ENCODE results near the gene BABAM1.
"Not testable (repeated sequence)": the region's sequence is repeated elsewhere in the genome, so short reads cannot be mapped to it uniquely, and the experiment has no call there.

BABAM1 gene

GRCh38 chr19:17292301-17293074 lies 25.2 kb downstream of the BABAM1 start:
- no peaks in the 10 kb centered on the region for H3K79me1 ChIP-seq (ENCODE audit: low read length)
- no peak overlapping the region for H2BK120ac ChIP-seq (ENCODE audit: low read depth, low read length)
- no peaks in the 10 kb centered on the region for H3K27me3 ChIP-seq (ENCODE audit: insufficient read depth, low read length, poor library complexity)
- peak overlapping the region; percentile 94 for H3K56ac ChIP-seq (ENCODE audit: low read length)
- no peak overlapping the region for H2BK5ac ChIP-seq (ENCODE audit: low read length)
- H3K4me1 ChIP-seq (ENCODE audit: control insufficient read depth, low read depth, low read length): no peaks in the 10 kb centered on the region
- no CpG with 5 or more reads among the region's 46 CpGs for WGBS (ENCODE audit: extremely low coverage, insufficient coverage, low lambda C conversion rate)
- H3K23ac ChIP-seq (ENCODE audit: low read length): peak overlapping the region; percentile 37
- H4K8ac ChIP-seq (ENCODE audit: low read depth, low read length): no peak overlapping the region
- peak overlapping the region; percentile 19 for H3K18ac ChIP-seq (ENCODE audit: low read length)
- H3K27ac ChIP-seq (ENCODE audit: low read depth, low read length): peak overlapping the region; percentile 45
- peak overlapping the region; percentile 79 for H3K4me2 ChIP-seq (ENCODE audit: low read length)
- peak overlapping the region; percentile 50 for H3K4me3 ChIP-seq (ENCODE audit: low read length)
- no peak overlapping the region for H2BK15ac ChIP-seq (replicated peaks; ENCODE audit: low read depth)
- no peak overlapping the region for H2AK5ac ChIP-seq (ENCODE audit: low read length)
- no peak overlapping the region for H4K5ac ChIP-seq (ENCODE audit: low read length)
- H3K79me2 ChIP-seq (ENCODE audit: control insufficient read depth, insufficient read depth, low read length): peaks cover 1% of the 10 kb centered on the region
- peak; percentile 98 for DNase-seq
- no peaks in the 10 kb centered on the region for H3K36me3 ChIP-seq (ENCODE audit: control insufficient read depth, insufficient read depth, low read length)
- H3K4ac ChIP-seq (ENCODE audit: low read depth, low read length): no peak overlapping the region
- H3K9ac ChIP-seq (ENCODE audit: low read length): peak overlapping the region; percentile 82

- Histone ChIP-seq H3K4me3 (ENCODE audit: low read length) (no peak overlapping the region), H4K5ac (ENCODE audit: low read length) (no peak overlapping the region), H3K27ac (ENCODE audit: low read depth, low read length) (no peak overlapping the region), H3K9ac (ENCODE audit: low read length) (no peak overlapping the region), H2BK5ac (ENCODE audit: low read length) (no peak overlapping the region), H3K56ac (ENCODE audit: low read length) (no peak overlapping the region), H3K4ac (ENCODE audit: low read depth, low read length) (no peak overlapping the region), H3K79me2 (ENCODE audit: control insufficient read depth, insufficient read depth, low read length) (peaks cover 1% of the 10 kb centered on the region), H3K23ac (ENCODE audit: low read length) (no peak overlapping the region), H3K4me1 (ENCODE audit: control insufficient read depth, low read depth, low read length) (no peaks in the 10 kb centered on the region), H3K27me3 (ENCODE audit: insufficient read depth, low read length, poor library complexity) (no peaks in the 10 kb centered on the region), H2BK15ac (replicated peaks; ENCODE audit: low read depth) (no peak overlapping the region), H3K4me2 (ENCODE audit: low read length) (no peak overlapping the region), H3K36me3 (ENCODE audit: control insufficient read depth, insufficient read depth, low read length) (peaks cover 2% of the 10 kb centered on the region), H2BK120ac (ENCODE audit: low read depth, low read length) (no peak overlapping the region), H4K8ac (ENCODE audit: low read depth, low read length) (no peak overlapping the region), H2AK5ac (ENCODE audit: low read length) (no peak overlapping the region), H3K18ac (ENCODE audit: low read length) (no peak overlapping the region), H3K79me1 (ENCODE audit: low read length) (no peaks in the 10 kb centered on the region)
- no CpG with 5 or more reads among the region's 14 CpGs for WGBS (ENCODE audit: extremely low coverage, insufficient coverage, low lambda C conversion rate)
- DNase-seq: no peak
Observed at GRCh38 chr19:17293605-17294004, 26.4 kb downstream of the BABAM1 start.

- no peak overlapping the region for H3K27ac ChIP-seq (ENCODE audit: low read depth, low read length)
- H2BK5ac ChIP-seq (ENCODE audit: low read length): no peak overlapping the region
- H3K56ac ChIP-seq (ENCODE audit: low read length): no peak overlapping the region
- H2BK120ac ChIP-seq (ENCODE audit: low read depth, low read length): no peak overlapping the region
- no peaks in the 10 kb centered on the region for H3K27me3 ChIP-seq (ENCODE audit: insufficient read depth, low read length, poor library complexity)
- no peak overlapping the region for H4K8ac ChIP-seq (ENCODE audit: low read depth, low read length)
- no peaks in the 10 kb centered on the region for H3K4me1 ChIP-seq (ENCODE audit: control insufficient read depth, low read depth, low read length)
- no peak overlapping the region for H3K4me3 ChIP-seq (ENCODE audit: low read length)
- H3K23ac ChIP-seq (ENCODE audit: low read length): no peak overlapping the region
- DNase-seq: peak; percentile 77
- H3K18ac ChIP-seq (ENCODE audit: low read length): no peak overlapping the region
- H4K5ac ChIP-seq (ENCODE audit: low read length): no peak overlapping the region
- WGBS (ENCODE audit: extremely low coverage, insufficient coverage, low lambda C conversion rate): no CpG with 5 or more reads among the region's 48 CpGs
- no peak overlapping the region for H2AK5ac ChIP-seq (ENCODE audit: low read length)
- no peak overlapping the region for H2BK15ac ChIP-seq (replicated peaks; ENCODE audit: low read depth)
- H3K79me2 ChIP-seq (ENCODE audit: control insufficient read depth, insufficient read depth, low read length): peaks cover 1% of the 10 kb centered on the region
- H3K4me2 ChIP-seq (ENCODE audit: low read length): no peak overlapping the region
- no peak overlapping the region for H3K9ac ChIP-seq (ENCODE audit: low read length)
- H3K79me1 ChIP-seq (ENCODE audit: low read length): no peaks in the 10 kb centered on the region
- H3K36me3 ChIP-seq (ENCODE audit: control insufficient read depth, insufficient read depth, low read length): peaks cover 2% of the 10 kb centered on the region
- no peak overlapping the region for H3K4ac ChIP-seq (ENCODE audit: low read depth, low read length)
Observed at GRCh38 chr19:17294051-17294891, 27.0 kb downstream of the BABAM1 start.

GRCh38 chr19:17295551-17295950 lies 28.3 kb downstream of the BABAM1 start:
- H3K79me1 ChIP-seq (ENCODE audit: low read length); H3K4me2 ChIP-seq (ENCODE audit: low read length); H3K9ac ChIP-seq (ENCODE audit: low read length); H4K5ac ChIP-seq (ENCODE audit: low read length); H3K27ac ChIP-seq (ENCODE audit: low read depth, low read length); H3K79me2 ChIP-seq (ENCODE audit: control insufficient read depth, insufficient read depth, low read length); H3K36me3 ChIP-seq (ENCODE audit: control insufficient read depth, insufficient read depth, low read length); H2BK120ac ChIP-seq (ENCODE audit: low read depth, low read length); DNase-seq; H3K27me3 ChIP-seq (ENCODE audit: insufficient read depth, low read length, poor library complexity); H2BK15ac ChIP-seq (replicated peaks; ENCODE audit: low read depth); H3K18ac ChIP-seq (ENCODE audit: low read length); H3K4me3 ChIP-seq (ENCODE audit: low read length); H2AK5ac ChIP-seq (ENCODE audit: low read length); H3K23ac ChIP-seq (ENCODE audit: low read length); H4K8ac ChIP-seq (ENCODE audit: low read depth, low read length); H3K56ac ChIP-seq (ENCODE audit: low read length); H2BK5ac ChIP-seq (ENCODE audit: low read length); H3K4me1 ChIP-seq (ENCODE audit: control insufficient read depth, low read depth, low read length); H3K4ac ChIP-seq (ENCODE audit: low read depth, low read length): not testable (repeated sequence)
- WGBS (ENCODE audit: extremely low coverage, insufficient coverage, low lambda C conversion rate): no CpG with 5 or more reads among the region's 6 CpGs

- Histone ChIP-seq H4K8ac (ENCODE audit: low read depth, low read length) (no peak overlapping the region), H3K79me1 (ENCODE audit: low read length) (no peaks in the 10 kb centered on the region), H4K5ac (ENCODE audit: low read length) (no peak overlapping the region), H3K4me3 (ENCODE audit: low read length) (no peak overlapping the region), H3K79me2 (ENCODE audit: control insufficient read depth, insufficient read depth, low read length) (peaks cover 1% of the 10 kb centered on the region), H2BK120ac (ENCODE audit: low read depth, low read length) (no peak overlapping the region), H2BK15ac (replicated peaks; ENCODE audit: low read depth) (no peak overlapping the region), H2AK5ac (ENCODE audit: low read length) (no peak overlapping the region), H3K27ac (ENCODE audit: low read depth, low read length) (no peak overlapping the region), H3K4me1 (ENCODE audit: control insufficient read depth, low read depth, low read length) (no peaks in the 10 kb centered on the region), H3K18ac (ENCODE audit: low read length) (no peak overlapping the region), H3K4me2 (ENCODE audit: low read length) (no peak overlapping the region), H3K9ac (ENCODE audit: low read length) (no peak overlapping the region), H2BK5ac (ENCODE audit: low read length) (no peak overlapping the region), H3K4ac (ENCODE audit: low read depth, low read length) (no peak overlapping the region), H3K27me3 (ENCODE audit: insufficient read depth, low read length, poor library complexity) (no peaks in the 10 kb centered on the region), H3K56ac (ENCODE audit: low read length) (no peak overlapping the region), H3K23ac (ENCODE audit: low read length) (no peak overlapping the region), H3K36me3 (ENCODE audit: control insufficient read depth, insufficient read depth, low read length) (peaks cover 2% of the 10 kb centered on the region)
- WGBS (ENCODE audit: extremely low coverage, insufficient coverage, low lambda C conversion rate): no CpG with 5 or more reads among the region's 4 CpGs
- peak; percentile 74 for DNase-seq
Observed at GRCh38 chr19:17296273-17296672, 29.0 kb downstream of the BABAM1 start.
